Activated T-cell treated with anti-CD3 and anti-CD28 coated beads for 48 hours (primary cell): ENCODE measurements around the gene MAST1.
A peak's percentile ranks its signal among the peaks of the same experiment; 100 is the strongest.
"Not testable (repeated sequence)": the region's sequence is repeated elsewhere in the genome, so short reads cannot be mapped to it uniquely, and the experiment has no call there.

ENCODE experiments used
- DNase-seq: peaks from one replicate; pipeline ENCODE4 v3.0.0-alpha.2; 2020; ENCODE audit warnings: low read depth

MAST1 gene

DNA sequence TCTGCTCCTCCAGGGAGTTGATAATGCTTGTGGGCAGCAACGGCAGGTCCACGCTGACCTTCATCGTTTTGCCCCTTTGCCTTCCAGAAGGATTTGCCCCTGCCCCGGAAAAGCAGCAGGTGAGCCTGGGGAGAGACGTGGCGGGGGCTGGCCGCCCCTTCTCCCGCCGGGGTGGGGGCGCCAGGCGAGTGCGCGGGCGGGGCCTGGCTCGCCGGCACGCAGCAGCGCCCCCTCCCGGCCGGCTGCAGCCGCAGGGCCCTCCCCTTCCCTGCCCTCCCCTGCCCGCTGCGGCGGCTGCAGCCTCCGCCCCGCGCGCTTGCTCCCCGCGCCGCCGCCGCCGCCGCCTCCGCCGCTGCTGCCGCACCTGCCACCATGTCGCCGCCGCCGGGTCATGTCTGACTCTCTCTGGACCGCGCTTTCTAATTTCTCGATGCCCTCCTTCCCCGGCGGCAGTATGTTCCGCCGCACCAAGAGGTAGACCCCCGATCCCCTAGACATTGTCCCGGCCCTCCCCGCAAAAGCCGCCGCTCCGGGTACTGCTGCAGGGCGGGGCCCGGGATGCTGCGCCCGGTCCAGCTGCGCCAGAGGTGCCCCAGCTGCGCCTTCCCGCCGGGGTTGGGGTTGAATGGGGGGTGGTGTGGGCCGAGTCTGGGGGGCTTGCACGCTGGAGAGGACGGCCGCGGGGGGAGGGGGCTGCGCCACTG, at the start of gene MAST1:
MAST1 (plus strand) TSS at position 334 of the 704 bp plus-strand sequence; CDS start at position 392, 58 bp downstream.
- DNase-seq, result peak; percentile 62

DNA sequence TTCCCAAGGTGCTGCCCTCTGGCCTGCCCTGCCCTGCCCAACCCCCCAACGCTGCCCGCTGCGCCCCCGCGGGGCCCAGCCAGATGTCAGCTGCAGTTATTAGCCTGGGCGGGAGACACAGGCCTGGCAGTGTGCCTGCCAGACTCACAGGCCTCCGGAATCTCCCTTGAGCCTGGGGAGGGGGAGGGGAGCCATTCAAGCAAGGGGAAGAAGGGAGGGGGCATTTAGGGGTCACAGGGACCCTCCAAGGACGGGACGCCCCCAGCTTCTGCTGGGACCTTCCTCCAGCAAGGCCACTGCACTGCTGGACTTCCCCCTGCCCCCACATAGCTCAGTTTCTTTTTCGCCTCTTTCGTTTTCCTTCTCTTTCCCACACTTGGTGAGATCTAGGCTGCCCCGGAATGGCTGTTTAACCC, 49.6 kb upstream of the MAST1 start:
- no peak for DNase-seq

DNA sequence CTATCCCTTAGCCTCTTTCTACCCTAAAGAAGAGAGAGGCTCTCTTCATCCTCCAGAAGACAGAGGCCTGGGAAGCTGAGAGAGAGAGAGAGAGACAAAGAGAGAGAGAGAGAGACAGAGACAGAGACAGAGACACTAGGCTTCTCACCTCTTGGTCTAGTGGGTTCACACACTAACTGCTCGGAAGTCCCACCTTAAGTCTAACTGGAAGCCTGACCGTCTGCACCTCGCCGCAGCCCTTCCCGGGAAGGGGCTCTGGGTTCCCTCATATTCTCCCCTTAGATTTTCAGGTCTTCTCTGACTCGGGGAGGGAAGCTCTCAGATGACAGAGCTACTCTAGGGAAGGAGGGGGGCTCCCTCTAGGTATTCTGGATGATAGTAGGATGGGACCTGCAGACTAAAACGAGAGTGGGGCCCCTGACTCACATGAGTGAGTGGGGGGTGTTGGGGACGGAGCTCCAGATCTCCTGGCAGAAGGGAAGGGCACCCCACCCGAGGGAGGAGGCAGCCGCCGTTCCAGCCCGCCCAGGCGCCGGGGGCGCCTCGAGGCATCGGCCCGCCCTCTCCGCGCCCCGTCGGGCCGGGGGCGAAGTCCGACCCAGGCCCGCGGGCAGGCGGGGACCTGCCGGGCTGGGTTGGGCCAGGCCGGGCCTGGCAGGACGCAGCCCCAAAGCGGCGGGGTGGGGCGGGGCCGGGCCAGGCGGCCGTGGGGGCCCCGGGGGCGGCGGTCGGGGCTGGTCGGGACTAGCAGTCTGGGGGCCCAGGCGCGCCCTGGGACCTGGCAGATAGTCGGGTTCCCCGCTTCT, 49.0 kb upstream of the MAST1 start:
- no peak for DNase-seq

DNA sequence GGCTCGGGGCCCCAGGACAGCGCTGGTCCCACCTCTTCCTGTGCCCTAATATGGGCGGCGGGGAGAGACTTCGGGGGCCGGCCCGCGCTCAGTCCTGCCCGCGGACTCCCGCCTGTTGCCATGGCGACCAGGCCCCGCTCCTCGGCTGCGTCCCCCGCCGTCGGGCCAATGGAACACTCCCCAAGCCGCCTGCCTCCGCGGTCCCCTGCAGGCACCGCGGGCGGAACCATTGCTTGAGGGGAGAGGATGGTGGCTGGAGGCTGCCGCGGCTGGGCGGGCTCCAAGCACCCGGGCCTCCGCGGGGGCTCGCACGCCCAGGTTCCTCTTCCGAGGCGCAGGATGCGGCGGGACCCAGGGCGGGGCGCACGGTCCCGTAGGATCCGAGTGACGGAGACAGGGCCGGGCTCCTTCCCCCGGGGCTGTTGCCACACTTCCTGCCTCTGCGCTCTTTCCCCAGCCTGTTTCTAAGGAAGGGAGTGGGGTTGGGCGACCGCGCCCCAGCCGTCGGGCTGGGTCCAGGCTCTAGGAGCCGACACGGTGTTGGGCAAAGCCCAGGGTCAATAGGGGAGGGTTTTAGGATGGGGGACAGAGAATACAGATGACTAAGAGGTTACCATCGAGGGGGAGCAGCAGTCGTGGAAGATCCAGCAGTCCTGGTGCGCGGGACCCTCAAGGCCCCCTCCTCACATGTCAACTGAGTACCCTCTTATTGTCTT, 48.3 kb upstream of the MAST1 start:
- DNase-seq, result peak; percentile 98

DNA sequence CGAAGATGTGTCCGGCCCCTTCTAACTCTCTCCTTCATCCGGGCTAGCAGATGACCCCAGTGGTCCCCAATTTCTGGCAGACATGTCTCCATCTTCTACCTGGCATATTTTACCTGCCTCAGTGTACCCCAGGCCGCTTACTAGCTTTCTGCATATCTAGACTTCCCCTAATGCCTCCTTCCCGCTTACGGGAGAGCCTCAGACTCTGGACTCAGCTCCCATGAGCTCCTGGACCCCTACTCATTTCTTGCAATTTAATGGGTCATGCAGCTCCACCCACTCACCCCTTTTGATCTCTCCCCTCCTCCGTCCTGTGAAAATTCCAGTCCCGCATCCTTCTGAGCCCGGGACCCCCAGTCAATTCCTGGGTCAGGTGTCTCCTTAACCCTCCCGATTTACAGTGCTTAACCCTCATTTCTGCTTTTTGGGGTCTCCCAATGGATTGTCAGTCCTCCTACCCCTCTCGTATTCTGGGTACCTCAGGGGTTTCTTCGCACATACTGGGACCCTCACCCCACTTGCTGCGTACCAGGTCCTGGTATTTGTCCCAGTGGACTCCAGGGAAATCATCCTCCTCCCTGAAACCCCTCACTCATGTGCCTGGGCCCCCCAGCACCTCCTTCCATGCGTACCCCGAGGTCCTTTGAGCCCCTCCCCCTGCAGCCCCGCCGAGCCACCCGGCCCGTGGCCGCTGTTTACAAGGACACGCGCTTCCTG, 47.5 kb upstream of the MAST1 start:
- no peak for DNase-seq

DNA sequence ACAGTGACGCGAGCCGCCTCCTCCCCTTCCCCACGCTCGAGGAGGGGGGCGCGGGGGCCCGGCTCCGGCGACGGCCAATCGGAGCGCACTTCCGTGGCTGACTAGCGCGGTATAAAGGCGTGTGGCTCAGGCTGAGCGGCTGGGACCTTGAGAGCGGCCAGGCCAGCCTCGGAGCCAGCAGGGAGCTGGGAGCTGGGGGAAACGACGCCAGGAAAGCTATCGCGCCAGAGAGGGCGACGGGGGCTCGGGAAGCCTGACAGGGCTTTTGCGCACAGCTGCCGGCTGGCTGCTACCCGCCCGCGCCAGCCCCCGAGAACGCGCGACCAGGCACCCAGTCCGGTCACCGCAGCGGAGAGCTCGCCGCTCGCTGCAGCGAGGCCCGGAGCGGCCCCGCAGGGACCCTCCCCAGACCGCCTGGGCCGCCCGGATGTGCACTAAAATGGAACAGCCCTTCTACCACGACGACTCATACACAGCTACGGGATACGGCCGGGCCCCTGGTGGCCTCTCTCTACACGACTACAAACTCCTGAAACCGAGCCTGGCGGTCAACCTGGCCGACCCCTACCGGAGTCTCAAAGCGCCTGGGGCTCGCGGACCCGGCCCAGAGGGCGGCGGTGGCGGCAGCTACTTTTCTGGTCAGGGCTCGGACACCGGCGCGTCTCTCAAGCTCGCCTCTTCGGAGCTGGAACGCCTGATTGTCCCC, 46.8 kb upstream of the MAST1 start, which contains the start of gene JUNB:
JUNB (plus strand) TSS at position 142 of the 706 bp plus-strand sequence; CDS start at position 428, 286 bp downstream.
- peak; percentile 97 for DNase-seq

DNA sequence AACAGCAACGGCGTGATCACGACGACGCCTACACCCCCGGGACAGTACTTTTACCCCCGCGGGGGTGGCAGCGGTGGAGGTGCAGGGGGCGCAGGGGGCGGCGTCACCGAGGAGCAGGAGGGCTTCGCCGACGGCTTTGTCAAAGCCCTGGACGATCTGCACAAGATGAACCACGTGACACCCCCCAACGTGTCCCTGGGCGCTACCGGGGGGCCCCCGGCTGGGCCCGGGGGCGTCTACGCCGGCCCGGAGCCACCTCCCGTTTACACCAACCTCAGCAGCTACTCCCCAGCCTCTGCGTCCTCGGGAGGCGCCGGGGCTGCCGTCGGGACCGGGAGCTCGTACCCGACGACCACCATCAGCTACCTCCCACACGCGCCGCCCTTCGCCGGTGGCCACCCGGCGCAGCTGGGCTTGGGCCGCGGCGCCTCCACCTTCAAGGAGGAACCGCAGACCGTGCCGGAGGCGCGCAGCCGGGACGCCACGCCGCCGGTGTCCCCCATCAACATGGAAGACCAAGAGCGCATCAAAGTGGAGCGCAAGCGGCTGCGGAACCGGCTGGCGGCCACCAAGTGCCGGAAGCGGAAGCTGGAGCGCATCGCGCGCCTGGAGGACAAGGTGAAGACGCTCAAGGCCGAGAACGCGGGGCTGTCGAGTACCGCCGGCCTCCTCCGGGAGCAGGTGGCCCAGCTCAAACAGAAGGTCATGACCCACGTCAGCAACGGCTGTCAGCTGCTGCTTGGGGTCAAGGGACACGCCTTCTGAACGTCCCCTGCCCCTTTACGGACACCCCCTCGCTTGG, 46.1 kb upstream of the MAST1 start:
- peak; percentile 75 for DNase-seq

DNA sequence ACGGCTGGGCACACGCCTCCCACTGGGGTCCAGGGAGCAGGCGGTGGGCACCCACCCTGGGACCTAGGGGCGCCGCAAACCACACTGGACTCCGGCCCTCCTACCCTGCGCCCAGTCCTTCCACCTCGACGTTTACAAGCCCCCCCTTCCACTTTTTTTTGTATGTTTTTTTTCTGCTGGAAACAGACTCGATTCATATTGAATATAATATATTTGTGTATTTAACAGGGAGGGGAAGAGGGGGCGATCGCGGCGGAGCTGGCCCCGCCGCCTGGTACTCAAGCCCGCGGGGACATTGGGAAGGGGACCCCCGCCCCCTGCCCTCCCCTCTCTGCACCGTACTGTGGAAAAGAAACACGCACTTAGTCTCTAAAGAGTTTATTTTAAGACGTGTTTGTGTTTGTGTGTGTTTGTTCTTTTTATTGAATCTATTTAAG, 45.4 kb upstream of the MAST1 start:
- DNase-seq, result no peak

DNA sequence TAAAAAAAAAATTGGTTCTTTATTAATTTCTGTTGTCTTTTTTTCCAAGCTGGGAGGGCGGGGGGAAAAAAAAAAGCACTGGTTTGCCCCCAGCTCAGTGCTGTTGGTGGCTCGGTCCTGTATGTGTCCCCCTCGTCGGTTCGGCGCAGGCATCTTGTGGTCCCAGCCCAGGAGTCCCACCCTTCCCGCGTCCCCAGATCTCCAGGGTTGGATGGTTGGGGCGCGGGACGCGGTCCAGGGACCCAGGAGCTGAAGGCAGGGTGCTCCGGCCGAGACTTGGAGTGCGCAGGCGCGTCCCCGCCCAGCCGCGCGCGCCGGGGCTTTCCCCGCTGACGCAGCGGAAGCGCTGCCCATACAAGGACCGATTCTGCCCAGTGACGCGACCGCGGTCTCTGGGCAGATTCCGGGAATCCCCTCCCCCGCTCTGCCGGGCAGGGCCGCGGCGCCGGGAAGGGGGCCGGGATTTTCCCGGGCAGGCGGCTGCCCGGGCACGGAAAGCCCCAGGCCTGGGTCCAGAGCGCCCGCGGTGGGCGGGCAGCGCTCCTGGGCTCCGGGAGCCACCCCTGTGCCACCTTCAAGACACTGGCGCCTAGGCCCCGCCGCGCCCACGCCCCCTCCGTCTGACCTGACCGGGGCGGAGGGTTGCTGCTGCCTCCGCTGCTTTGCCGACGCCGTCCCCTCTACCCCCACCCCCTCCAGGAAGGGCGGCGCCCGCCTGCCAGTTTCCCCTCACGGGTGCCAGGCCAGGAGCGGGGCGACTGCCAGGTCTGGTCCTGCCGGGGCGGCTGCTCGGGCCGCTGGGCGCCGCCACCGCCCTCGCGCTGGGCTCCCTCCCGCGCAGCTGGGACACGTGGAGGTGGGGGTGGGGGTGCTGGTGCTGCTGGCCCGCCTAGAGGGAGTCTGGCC, 44.8 kb upstream of the MAST1 start:
- peak; percentile 93 for DNase-seq

DNA sequence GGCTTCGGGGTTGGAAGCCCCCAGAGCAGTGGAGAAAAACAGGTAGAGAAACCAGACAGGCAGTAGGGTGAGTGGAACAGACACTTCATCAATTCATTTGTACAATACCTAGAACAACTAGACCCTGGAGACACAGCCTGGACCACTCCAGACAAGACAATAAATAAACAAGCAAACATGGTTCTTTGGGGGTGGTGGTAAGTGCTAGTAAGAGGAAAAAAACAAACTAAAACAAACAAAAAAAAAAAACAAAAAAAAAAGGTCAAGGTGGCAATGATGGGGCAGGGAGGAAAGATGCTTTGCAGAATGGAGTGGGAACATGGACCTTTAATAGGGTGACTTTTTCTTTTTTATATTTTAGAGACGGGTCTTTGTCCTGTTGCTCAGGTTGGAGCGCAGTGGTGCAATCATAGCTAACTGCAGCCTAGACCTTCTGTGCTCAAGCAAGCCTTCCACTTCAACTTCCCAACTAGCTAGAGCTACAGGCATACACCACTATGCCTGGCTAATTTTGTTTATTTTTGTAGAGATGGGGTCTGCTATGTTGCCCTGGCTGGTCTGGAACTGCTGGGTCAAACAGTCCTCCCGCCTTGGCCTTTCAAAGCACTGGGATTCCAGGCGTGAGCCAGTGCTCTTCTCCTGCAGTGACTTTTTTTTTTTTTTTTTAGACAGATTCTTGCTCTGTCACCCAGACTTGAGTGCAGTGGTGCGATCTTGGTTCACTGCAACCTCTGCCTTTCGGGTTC, 43.9 kb upstream of the MAST1 start:
- DNase-seq, result no peak

DNA sequence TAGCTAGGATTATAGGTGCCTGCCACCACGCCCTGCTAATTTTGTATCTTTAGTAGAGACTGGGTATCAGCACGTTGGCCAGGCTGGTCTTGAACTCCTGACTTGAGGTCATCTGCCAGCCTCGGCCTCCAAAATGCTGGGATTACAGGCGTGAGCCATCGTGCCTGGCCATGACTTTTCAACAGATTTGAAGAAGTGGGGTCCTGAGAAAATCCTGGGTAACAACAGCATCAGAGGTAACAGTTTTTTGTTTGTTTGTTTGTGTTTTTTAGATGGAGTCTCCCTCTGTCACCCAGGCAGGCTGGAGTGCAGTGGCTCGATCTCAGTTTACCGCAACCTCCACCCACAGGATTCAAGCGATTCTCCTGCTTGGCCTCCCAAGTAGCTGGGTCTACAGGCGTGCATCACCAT, 43.3 kb upstream of the MAST1 start:
- no peak for DNase-seq

DNA sequence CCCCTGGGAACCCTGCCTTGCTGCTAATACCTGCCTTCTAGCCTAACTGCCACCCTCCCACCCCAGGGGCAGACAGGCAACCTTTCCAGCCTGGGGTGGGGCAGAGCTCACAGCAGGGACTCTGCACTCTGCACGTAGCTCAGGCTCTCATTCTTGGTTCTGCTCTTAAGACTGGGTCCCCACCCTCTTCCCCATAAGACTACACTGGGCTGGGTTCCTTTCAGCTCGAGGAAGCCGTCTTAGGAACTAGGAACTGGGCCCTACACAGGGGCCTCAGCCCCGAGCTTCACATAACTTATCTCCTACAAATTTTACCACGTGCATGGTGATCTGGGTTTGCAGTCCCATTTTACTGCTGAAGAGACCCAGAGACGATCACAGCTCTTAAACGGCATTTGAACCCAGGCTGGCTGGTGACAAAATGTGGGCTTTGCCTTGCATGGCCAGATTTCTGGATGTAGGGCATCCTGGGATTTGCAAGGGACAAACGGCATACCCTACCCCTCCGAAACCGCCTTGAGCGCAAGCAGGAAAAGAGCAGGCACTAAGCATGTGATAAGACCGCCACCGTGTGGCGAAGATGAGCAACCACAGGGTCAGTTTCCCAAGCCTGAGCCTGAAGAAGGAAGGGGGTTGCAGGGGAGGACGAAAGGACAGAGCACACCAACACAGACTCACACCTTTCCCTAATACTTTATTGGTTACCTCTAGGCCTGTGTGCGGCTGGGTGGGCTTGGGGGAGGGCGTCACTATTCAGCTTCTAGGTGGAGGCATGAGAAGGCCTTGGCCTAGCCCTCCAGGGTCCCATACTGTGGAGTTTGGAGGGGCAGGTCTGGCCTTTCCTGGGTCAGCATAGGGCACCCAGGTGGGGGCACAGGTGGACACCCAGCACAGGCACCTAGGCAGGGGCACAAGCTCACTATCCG, 41.9 kb upstream of the MAST1 start:
- DNase-seq, result peak; percentile 65

DNA sequence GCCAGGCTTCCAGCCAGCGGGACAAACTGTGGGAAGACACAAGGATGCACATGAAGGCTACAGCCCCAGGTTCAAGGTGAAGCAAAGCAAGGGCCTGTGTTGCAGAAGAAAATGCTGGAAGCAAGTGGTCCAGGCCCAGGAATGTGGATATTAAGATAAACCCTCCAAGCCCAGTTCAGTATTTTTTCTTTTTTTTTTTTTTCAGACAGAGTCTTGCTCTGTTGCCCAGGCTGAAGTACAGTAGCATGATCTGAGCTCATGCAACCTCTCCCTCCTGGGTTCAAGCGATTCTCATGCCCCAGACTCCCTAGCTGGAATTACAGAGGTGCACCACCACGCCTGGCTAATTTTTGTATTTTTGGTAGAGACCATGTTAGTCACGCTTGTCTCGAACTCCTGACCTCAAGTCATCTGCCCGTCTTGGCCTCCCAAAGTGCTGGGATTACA, 41.2 kb upstream of the MAST1 start:
- DNase-seq, result no peak

DNA sequence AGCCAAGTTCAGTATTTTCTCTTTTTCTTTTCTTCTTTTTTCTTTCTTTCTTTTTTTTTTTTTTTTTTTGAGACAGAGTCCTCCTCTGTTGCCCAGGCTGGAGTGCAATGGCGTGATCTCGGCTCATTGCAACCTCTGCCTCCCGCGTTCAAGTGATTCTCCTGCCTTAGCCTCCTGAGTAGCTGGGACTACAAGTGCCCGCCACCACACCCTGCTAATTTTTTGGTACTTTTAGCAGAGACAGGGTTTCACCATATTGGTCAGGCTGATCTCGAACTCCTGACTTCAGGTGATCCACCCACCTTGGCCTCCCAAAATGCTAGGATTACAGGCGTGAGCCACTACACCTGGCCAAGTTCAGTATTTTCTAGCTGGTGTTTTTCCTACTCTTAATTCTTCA, 40.7 kb upstream of the MAST1 start:
- DNase-seq, result not testable (repeated sequence)

DNA sequence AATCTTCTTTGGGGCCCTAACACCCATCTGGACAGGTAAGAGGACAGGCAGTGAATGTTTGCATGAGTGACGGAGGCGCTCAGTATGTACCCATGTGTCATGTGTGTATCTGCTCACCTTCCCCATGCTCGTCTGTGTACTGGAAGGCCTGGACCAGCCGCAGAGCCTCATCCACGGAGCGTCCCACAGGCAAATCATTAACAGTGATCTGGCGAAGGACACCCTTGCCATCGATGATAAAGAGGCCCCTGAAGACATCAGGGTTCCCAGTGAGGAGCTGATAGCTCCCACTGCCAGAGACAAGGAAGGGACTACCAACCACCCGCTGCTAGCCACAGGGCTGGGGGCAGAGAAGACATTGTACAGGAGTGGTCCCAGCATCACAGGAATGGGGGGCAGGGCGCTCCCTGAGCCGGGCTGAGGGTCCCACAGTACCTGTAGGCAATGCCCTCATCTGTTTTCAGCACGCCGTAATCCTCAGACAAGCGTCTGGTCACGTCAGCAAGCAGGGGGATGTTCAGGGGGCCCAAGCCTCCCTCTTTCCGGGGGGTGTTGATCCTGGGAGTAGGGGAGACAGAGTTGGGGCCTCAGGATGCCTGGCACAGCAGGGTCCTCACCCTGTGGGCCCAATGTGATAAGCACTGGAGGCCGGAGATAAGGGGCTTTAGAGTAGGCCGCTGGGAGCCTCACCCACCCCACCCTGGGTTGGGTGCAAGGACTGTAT, 38.4 kb upstream of the MAST1 start:
- DNase-seq, result no peak

DNA sequence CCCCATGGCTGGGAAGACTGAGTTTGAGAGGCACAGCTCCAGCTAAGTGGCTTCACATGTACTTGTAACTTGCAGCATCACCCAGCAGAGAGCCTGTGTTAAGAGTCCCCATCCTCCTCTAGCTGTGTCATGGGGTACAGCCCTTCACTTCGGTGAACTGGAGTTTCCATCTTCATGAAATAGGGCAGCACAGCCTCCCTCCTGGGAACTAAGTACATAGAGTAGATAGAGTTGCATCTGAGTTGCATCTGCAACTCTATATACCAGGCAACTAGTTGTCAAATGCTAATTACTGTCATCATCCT, 37.9 kb upstream of the MAST1 start:
- no peak for DNase-seq

DNA sequence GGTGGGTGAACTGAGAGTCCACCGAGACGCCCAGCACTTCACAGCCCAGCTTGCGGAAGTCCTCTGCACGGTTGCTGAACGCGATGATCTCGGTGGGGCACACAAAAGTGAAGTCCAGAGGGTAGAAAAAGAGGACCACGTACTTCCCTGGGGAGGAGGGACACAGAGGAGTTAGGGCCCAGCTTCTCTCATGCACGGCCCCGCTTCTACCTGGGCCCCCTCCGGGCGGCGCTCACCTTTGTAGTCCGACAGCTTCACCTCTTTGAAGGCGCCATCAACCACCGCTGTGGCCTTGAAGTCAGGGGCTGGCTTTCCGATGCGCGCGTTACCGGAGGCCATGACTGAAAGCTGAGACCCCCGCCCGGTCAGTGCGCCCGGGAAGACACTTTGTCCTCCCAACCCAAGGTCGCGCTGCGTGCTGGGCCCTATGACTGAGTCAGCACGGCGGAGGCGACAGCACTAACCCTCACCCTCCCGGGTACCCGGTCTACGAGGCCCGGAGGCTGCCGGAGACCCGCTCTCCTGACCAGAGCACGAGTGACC, 37.3 kb upstream of the MAST1 start:
- DNase-seq, result no peak
